Nephron progenitor cell (in vitro differentiated cells): ENCODE data around the gene CCDC85C.

Experiments used
- DNase-seq: peaks from one replicate; pipeline ENCODE4 v3.0.0; 2021
- H3K27ac Mint-ChIP-seq: 2 replicates; pipeline ENCODE4 v1.8.0; 2021; ENCODE audit warnings: mild to moderate bottlenecking, moderate library complexity, mixed read lengths
- H3K27me3 Mint-ChIP-seq: 2 replicates; pipeline ENCODE4 v1.8.0; 2021; ENCODE audit warnings: mild to moderate bottlenecking, low read depth, mixed read lengths; ENCODE audit not compliant: poor library complexity
- H3K36me3 Mint-ChIP-seq: 2 replicates; pipeline ENCODE4 v1.8.0; 2021; ENCODE audit warnings: low read depth, mixed read lengths
- H3K4me1 Mint-ChIP-seq: 2 replicates; pipeline ENCODE4 v1.8.0; 2021; ENCODE audit warnings: mixed read lengths
- H3K4me3 Mint-ChIP-seq: 2 replicates; pipeline ENCODE4 v1.8.0; 2021; ENCODE audit warnings: mild to moderate bottlenecking, moderate library complexity, mixed read lengths
- H3K9me3 Mint-ChIP-seq: 2 replicates; pipeline ENCODE4 v1.8.0; 2021; ENCODE audit warnings: mild to moderate bottlenecking, moderate library complexity, mixed read lengths
- TF ChIP-seq, protein P1 (sequence below): fragments of 200-600 bp; sonication (generic); IDR thresholded peaks from 2 replicates; pipeline ENCODE4 v1.5.0; 2021; ENCODE audit warnings: antibody characterized with exemption

CCDC85C gene

DNA sequence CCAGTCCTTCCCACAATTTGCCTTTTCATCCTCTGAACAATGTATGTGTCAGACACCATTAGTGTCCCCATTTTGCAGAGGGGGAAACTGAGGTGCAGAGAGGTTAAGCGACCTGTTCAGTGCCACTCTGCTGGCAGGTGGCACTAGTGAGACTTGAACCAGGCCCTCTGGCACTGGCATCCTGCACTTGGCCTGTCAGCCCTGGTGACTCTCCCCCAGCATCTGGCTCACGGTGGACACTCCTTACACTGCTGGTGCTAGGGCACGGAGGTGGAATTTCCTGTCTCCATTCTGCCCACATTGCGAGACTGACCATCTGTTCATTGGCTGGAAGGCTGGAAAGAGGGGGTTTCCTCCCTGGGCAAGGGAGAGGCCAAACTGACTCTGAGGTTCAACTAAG is 74.1 kb downstream of the CCDC85C start:
- TF ChIP-seq, protein P1, sequence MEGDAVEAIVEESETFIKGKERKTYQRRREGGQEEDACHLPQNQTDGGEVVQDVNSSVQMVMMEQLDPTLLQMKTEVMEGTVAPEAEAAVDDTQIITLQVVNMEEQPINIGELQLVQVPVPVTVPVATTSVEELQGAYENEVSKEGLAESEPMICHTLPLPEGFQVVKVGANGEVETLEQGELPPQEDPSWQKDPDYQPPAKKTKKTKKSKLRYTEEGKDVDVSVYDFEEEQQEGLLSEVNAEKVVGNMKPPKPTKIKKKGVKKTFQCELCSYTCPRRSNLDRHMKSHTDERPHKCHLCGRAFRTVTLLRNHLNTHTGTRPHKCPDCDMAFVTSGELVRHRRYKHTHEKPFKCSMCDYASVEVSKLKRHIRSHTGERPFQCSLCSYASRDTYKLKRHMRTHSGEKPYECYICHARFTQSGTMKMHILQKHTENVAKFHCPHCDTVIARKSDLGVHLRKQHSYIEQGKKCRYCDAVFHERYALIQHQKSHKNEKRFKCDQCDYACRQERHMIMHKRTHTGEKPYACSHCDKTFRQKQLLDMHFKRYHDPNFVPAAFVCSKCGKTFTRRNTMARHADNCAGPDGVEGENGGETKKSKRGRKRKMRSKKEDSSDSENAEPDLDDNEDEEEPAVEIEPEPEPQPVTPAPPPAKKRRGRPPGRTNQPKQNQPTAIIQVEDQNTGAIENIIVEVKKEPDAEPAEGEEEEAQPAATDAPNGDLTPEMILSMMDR, result no peak
- peaks cover 59% of the 10 kb centered on the region for H3K4me1 Mint-ChIP-seq
- no peak for DNase-seq
- no peaks in the 10 kb centered on the region for H3K9me3 Mint-ChIP-seq
- no peak overlapping the region for H3K27ac Mint-ChIP-seq
- H3K4me3 Mint-ChIP-seq, result no peak overlapping the region
- H3K27me3 Mint-ChIP-seq, result no peaks in the 10 kb centered on the region
- no peaks in the 10 kb centered on the region for H3K36me3 Mint-ChIP-seq

DNA sequence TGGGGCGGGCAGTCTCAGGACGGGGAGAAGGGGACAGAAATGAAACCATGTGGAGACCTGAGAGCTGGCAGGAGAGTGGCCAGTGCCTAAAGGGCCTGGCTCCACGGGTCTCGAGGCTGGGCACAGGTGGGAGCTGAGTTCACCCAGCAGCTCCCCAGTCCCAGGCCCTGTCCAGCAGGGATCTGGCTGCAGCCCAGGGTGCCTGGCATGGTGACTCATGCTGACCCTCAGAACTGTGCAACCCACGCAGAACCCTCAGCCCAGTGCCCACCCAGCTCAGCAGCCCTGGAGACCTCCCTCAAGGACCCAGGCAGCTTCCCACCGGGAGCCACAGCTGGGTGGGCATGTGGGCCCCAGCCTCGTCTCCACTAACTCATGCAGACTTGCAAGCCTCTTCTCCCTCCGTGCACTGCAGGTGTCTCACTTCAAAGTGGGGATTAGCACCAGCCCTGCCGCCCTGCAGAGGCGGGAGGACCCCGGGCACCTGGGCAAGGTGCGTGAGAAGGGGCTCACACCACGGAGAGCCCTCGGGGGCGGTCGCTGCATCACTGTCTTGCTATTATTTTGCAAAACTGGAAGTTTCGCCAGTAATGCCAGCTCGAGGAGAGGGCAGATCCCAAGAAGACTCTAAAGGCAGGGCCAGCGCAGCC is 76.5 kb downstream of the CCDC85C start:
- Mint-ChIP-seq H3K27me3 (no peaks in the 10 kb centered on the region), H3K27ac (peak overlapping the region; percentile 67), H3K4me3 (no peak overlapping the region), H3K4me1 (peaks cover 74% of the 10 kb centered on the region), H3K9me3 (no peaks in the 10 kb centered on the region), H3K36me3 (no peaks in the 10 kb centered on the region)
- TF ChIP-seq, protein P1, result no peak
- no peak for DNase-seq

DNA sequence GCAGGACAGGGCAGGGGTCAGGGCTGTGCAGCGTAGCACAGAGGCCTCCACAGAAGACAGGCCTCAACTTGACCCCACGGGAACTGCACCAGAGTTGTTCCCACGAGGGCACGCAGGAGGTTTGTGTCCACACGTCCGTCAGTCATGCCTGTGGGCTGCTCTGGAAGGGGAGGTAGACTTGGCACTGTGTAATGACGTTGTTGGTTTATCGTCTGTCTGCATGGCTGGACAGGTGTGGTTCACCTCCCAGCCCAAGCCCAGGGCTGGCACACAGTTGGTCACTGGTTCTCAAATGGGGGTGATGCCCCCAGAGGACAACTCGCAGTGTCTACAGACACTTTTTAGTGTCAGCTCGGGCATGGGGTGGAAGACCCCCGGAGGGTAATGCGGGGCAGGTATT is 77.0 kb downstream of the CCDC85C start:
- Mint-ChIP-seq H3K4me1 (peaks cover 79% of the 10 kb centered on the region), H3K36me3 (no peaks in the 10 kb centered on the region), H3K4me3 (no peak overlapping the region), H3K9me3 (no peaks in the 10 kb centered on the region), H3K27me3 (no peaks in the 10 kb centered on the region), H3K27ac (peak overlapping the region; percentile 67)
- TF ChIP-seq, protein P1, result no peak
- no peak for DNase-seq

DNA sequence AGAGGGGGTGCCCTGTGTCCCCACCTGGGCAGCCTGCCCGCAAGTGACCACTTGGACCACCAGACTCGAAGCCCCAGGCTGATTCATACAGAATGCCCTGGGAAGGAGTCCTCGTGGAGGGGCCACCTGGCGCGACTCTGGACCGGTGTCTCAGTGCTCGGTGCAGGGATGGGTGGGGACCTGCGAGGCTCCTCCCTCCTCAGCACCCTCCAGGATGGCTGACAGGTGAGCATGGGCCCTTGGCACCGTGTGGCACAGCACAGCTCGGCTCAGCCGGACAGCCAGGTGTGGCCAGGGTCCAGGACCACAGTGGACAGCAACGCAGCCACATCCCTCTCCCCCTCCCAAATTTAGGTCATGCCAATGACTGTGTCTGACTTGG is 78.3 kb downstream of the CCDC85C start:
- DNase-seq, result no peak
- Mint-ChIP-seq H3K9me3 (no peaks in the 10 kb centered on the region), H3K4me1 (peaks cover 80% of the 10 kb centered on the region), H3K4me3 (no peak overlapping the region), H3K27me3 (no peaks in the 10 kb centered on the region), H3K36me3 (no peaks in the 10 kb centered on the region), H3K27ac (no peak overlapping the region)
- TF ChIP-seq, protein P1, result no peak

DNA sequence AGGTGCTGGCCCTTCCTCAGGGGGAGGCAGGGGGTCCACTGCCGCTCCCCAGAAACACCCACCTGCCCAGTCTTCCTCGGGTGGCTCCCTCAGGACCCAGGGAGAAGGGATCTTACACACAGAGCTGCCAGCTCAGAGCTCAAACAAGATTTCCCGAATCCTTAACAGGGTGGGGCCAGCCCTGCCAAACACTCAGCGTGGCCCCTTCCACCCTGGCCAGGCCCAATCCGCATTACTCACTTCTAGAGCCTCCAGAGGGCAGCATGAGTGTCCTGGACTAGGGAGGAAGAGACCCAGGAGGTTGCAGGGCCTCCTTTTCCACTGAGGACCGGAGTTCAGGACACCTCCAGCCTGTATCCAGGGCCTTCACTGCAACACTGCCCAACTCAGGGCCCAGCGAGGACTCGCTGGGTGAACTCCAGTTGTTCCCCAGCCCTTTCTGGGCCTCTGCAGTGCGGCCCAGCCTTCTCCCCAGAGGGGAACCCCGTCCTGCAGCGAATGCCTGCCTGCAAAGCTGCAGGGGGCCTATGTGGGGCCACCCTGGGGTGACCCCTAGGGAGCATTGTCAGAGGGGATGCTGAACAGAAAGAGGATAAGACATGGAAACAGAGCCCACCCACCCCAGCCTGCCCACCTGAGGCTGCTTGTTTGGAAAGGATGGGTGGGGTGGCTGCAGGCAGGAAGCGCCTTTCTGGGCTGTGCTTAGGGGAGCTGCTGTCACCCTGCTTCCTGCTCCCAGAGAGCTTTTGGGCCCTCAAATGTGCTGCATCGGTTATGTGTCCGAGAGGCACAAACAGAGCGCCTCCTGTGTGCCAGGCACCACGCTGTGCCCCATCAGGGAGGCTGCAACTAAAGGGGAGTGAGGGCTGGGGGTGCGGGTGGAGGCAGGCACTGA is 79.0 kb downstream of the CCDC85C start:
- Mint-ChIP-seq H3K27ac (no peak overlapping the region), H3K9me3 (no peaks in the 10 kb centered on the region), H3K36me3 (no peaks in the 10 kb centered on the region), H3K4me3 (no peak overlapping the region), H3K4me1 (peaks cover 77% of the 10 kb centered on the region), H3K27me3 (no peaks in the 10 kb centered on the region)
- TF ChIP-seq, protein P1, result no peak
- DNase-seq, result no peak
